Activated T-cell treated with anti-CD3 and anti-CD28 coated beads, Interleukin-2, amount 50 U/mL, for 1 hour (primary cell): ENCODE results near the gene CDKL4.
"Not testable (repeated sequence)": the region's sequence is repeated elsewhere in the genome, so short reads cannot be mapped to it uniquely, and the experiment has no call there.

Source experiments
- DNase-seq: peaks from one replicate; pipeline ENCODE4 v3.0.0-alpha.2; 2020

Gene CDKL4

DNA sequence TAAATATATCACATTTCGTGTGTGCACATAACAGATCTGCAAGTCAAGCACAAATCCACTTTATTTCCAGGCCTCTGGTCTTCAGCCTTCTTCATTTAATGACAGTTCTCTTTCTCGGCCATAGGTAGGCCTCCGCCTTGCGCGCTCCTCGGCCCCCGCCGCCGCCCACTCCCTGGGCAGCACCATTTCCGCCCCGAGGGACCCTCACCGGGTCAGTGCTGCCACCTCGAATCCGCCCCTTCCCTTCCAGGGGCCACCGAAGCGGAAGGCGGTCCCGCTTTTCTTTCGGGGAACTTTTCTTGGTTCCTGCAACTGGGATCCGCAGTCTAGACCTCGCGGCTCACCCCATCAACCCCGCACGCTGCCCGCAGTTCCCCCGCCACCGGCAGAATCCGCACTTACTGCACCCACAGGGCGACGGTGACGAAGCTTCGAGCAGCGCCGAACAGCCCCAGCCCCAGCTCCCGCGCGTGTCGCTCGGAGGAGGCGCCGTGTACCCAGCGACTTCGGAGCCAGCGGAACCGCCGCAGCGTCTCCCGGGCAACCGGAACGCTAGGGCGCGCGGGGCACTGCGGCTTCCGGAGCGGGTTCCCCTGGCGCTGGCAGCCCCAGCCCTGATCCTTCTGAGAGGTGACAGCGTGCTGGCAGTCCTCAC is at the start of gene CDKL4:
Gene CDKL4 (minus strand): TSS at position 502 of the 655 bp plus-strand sequence.
- peak; percentile 61 for DNase-seq

GRCh38 chr2:39290433-39290832 is 46.7 kb upstream of the CDKL4 start:
- no peak for DNase-seq

GRCh38 chr2:39289609-39290008 is 45.8 kb upstream of the CDKL4 start:
- DNase-seq, result no peak

DNA sequence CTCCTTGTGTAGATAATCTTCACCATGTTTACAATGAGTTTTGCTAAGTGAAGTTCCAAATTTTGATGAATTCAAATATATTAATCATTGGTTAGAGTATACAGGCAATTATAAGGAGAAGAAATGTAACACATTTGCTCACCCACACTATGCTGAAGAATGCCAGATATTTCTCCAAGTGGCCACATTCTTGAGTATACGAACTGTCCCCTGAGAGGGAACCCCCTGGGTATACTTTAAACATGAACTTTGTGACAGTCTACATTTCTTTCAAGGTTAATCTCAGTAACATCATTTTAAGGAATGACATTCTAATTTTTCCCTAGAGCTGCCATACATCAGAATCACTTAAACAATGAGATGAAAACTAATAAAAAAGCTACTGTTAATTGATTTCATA is 39.8 kb upstream of the CDKL4 start:
- DNase-seq, result no peak

GRCh38 chr2:39281391-39281790 is 37.6 kb upstream of the CDKL4 start:
- no peak for DNase-seq

- no peak for DNase-seq
Measured at GRCh38 chr2:39275016-39275415, 31.2 kb upstream of the CDKL4 start.

- DNase-seq, result no peak
Measured at GRCh38 chr2:39269941-39270340, 26.2 kb upstream of the CDKL4 start.

- no peak for DNase-seq
Measured at GRCh38 chr2:39266916-39267434, 23.2 kb upstream of the CDKL4 start.

DNA sequence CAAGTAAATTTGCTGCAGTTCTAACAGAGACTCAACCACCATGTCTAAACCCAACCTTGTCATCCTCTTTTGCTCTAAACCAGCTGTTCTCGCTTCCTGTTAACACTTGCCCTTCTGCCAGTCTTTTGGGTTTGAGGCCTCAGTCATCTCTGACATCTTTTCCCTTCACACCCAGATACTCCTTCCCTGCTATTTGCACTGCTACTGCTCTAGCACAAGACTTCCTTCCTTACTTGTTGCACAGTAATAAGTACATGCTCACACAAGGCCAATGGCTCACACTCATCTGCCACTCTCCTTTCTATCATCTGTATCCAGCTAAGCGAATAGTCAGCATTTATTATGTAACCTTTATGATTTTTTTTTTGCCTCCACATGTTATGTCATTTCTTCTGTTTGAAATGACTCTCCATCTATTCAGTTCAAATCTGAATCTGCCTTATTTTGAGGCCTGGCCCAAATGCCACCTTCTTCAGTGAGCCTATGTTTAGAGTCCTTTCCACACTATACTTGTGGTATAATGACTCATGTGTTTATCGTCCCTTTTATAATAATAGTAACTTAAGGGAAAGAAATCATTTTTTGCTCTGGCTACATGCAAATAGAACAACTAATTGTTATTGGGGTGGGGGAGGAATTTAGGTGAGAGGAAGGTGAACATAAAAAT is 22.5 kb upstream of the CDKL4 start:
- DNase-seq, result no peak

GRCh38 chr2:39265315-39265714 is 21.5 kb upstream of the CDKL4 start:
- DNase-seq, result no peak

- DNase-seq, result no peak
Measured at GRCh38 chr2:39264733-39265132, 21.0 kb upstream of the CDKL4 start.

- DNase-seq, result no peak
Measured at GRCh38 chr2:39260087-39260486, 16.3 kb upstream of the CDKL4 start.

- DNase-seq, result no peak
Measured at GRCh38 chr2:39256040-39256439, 12.3 kb upstream of the CDKL4 start.

DNA sequence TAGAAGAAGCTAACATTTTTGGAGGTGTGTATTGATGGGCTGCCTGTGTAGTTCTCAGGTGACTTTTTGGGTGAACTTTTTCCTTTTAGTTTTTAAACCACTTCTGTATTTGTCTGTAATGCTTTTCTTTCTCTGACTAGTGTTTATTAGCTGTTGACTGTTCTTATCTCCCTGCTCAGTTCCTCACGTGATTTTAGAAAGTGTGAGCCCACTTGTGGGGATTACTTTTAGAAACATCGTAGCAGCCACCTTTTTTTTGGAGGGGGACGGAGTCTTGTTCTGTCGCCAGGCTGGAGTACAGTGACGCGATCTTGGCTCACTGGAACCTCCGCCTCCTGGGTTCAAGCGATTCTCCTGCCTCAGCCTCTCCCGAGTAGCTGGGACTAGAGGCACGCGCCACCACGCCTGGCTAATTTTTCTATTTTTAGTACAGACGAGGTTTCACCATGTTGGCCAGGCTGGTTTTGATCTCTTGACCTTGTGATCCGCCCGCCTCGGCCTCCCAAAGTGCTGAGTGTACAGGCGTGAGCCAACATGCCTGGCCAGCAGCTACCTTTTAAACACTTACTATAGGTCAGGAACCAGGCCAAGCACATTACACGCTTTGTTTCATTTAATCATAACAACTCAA is 9.2 kb upstream of the CDKL4 start:
- DNase-seq, result no peak

GRCh38 chr2:39247512-39248043 is 3.8 kb upstream of the CDKL4 start:
- no peak for DNase-seq

GRCh38 chr2:39246382-39246980 is 2.7 kb upstream of the CDKL4 start:
- DNase-seq, result no peak

DNA sequence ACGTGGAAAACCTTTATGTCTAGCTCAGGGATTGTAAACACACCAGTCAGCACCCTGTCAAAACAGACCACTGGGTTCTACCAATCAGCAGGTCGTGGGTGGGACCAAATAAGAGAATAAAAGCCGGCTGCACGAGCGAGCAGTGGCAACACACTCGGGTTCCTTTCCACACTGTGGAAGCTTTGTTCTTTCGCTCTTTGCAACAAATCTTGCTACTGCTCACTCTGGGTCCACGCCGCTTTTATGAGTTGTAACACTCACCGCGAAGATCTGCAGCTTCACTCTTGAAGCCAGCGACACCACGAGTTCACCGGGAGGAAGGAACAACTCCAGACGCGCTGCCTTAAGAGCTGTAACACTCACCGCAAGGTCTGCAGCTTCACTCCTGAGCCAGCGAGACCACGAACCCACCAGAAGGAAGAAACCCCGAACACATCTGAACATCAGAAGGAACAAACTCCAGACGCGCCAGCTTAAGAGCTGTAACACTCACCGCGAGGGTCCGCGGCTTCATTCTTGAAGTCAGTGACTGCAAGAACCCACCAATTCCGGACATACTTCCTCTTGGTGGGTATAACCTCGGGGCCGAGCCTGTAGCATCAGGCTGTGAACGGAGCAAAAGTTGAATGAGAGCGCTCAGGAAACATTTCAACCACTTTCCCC is 1.3 kb upstream of the CDKL4 start:
- DNase-seq, result peak; percentile 49

- DNase-seq, result not testable (repeated sequence)
Measured at GRCh38 chr2:39244241-39244862, 582 bp upstream of the CDKL4 start.

DNA sequence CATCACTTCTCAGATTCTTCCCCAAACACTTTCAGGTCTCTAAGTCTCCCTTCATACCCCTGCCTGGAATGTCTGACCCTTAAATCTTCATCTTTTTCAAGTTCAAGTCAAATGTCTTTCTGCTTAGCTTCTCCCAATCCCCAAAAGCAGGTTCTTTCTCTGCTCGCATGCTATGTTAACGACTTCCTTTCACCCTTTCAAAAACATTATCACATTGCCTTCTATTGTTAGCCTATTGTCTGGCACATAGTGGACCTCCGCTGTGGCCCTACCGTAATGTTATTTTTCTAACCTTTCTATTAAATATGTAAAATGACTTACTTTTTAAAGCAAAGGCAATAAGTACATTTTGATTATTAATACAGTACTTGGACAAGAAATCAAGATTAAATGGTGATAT is 2.2 kb downstream of the CDKL4 start:
- DNase-seq, result no peak

DNA sequence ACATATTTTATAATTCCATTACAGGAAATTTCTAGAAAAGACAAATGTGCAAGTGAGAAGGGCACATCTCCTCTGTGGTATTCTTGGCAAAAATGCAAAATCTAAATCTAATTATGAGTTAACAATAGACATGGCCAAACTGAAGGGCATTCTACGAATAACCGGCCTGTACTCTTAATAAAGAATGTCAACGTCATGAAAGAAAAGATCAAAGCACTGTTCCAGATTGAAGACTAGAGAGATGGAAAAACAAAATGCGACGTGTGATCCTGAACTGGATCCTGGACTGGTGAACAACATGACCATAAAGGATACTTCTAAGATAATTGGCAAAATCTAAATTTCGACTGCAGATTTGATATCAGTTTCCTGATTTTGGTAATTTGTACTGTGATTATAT is 3.0 kb downstream of the CDKL4 start:
- DNase-seq, result no peak

DNA sequence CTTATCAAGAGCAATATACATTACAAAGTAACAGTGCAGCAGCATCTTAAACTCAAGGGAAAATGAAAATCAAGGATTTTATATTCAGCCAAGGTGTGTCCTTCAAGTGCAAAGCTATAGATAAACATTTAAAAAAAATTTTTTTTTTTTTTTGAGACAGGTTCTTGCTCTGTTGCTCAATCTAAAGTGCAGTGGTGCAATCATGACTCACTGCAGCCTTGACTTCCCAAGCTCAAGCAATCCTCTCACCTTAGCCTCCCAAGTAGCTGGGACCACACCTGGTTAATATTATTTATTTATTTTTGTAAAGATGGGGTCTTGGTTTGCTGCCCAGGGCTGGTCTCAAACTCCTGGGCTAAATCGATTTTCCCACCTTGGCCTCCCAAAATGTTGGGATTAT is 9.0 kb downstream of the CDKL4 start:
- no peak for DNase-seq

GRCh38 chr2:39232141-39232540 is 11.6 kb downstream of the CDKL4 start:
- no peak for DNase-seq
